SKM-1 treated with dmso at 0.1 percent for 144 hours (cell line): Measurements from ENCODE around the gene DTX1.

ENCODE experiments used
- DNase-seq: peaks from one replicate; lab custom pipeline; 2025; ENCODE audit not compliant: unreplicated experiment; lab: John Stamatoyannopoulos, UW

DTX1 gene

DNA sequence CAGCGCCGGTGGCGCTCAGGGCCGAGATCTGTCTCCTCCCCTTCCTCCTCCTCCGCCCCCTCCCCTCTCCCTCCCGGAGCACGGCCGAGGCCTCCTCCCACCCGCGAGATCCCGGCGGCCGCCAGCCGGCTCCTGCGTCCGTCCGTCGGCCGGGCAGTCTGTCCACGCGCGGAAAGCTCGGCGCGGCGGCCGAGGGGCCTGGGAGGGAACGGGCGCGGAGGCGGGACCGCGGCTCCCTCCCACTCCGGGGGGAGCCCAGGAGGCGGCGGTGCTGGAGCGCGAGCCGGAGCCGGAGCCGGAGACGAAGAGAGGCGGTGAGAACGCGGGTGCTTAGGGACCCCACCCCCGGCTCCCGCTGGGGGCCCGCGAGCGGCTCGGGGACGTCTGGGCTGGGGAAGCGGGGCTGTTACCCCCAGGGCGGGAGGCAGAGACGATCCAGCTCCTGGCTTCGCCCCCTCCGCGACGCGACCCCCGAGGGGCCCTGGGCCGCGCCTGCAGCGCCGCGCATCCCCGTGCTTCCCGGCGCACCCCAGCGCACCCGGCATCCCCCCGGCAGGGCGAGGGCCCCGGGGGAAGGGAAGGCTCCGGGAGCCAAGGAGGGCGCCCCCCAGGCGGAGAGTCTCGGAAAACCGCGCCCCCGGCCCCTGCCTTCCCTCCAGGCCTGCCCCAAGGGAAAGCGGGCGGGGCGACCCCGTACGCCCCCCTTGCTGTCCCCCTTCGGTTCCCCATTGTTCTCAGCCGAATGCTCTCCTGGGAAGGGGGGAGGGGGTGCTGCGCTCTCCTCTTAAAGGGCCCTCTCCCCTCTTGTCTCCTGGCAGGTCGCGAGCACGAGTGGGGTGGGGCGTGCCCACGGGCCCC, at the start of gene DTX1:
DTX1 (plus strand) TSS at position 100 of the 858 bp plus-strand sequence. CDS start 1,463 bp downstream, outside the sequence.
- DNase-seq = no peak

DNA sequence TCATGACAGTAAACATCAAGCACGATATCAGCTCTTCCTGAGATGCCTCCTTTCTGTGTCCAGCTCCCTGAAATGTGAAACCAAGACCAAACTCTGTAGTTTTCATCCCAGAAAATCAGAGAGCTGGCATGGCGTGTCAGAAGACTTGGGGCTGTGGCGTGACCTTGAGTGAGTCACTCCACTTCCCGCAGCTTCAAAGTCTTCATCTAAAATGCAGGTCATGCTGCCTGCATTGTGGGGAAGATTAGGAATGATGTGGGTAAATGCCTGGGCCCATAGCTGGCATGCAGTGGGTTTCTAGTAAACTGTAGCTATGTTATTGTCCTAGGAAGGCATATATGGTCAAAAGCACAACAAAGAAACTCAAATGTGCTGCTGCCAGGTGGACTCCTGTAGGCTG, 49.4 kb upstream of the DTX1 start:
- DNase-seq = no peak

DNA sequence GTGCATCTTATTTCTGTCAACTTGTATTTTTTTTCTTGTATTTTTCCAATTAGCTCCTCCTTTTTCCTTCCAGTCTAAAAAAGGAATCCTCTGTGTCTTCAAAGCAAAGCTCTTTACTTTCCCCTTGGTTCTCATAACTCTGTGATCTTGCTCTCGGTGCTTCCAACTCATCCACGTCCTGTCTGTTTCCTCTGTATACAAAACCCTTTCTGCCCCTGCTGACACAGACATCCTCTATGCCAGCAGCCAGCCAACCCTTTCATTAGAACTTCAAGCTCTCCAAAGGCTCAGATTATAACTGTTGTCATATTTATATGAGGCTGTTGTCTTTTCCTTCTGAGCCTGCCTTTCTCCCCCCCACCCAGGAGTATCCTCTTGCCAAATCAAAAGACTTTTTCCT, 45.8 kb upstream of the DTX1 start:
- DNase-seq = no peak

DNA sequence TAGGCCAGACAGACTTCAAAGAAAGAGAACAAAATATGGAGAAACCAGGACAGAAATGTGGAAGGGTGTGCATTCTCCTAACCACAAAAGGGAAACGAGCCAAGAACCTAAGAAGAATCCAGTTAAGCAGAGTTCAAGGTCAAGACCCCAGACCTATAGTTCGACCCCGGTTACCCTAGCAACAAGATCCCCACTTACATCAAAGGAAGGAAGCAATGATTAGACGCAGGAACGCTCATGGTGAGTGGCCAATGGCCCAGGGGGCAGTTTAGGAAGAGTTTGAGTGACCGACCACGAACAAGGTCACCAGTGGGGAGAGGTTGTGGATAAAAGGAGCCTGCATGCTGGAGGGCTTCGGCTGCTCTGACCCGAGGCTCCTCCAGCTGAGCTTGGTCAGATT, 42.0 kb upstream of the DTX1 start:
- DNase-seq = no peak

DNA sequence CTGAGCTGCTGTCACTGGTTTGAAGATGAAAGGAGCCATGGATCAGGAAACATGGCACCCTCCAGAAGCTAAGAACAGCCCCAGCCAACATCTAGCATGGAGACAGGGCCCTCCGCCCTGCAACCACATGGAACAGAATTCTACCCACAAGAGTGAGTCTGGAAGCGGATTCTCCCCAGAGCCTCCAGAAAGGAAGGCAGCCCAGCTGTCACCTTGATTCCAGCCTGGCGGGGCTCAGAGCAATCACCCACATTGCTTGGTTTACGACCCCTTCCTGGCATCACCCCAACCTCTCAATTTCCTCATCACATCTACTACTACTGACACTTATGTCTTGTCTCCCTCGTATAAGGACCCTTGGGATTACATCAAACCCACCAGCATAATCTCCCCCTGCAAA, 39.7 kb upstream of the DTX1 start:
- DNase-seq = no peak

DNA sequence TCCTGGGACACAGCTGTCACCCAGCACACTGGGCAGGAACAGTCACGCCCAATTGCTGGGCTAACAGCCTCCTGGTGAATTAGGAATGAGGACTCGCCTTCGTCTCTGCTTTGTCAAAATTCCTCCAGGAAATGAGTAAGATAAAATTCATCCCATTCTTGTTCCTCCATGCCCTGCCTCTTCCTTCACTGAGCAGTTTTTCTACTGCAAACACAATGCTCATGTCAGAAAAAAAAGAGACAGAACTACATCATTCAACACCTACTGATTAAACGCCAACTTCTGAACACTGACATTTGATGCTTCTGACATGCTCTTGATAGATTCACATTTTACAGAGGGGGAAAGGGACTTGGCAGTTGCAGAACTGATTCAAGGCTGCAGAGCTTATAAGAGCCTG, 37.5 kb upstream of the DTX1 start:
- no peak for DNase-seq

DNA sequence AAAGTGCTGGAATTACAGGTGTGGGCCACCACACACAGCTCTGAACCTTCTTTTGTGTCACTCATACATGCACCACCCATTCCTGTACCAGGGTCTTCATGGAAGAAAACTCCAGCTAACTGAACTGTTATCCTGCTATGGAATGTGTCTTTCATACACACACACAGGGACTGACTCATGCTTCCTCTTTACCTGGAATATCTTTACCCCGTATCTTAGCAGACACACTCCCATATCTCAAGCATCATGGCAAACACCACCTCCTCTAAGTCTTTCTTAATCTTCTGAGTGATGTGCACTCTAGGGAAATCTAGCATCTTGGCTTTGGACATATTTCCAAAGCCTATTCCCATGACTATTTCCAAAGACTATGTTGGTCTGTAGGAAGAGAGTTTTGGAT, 35.0 kb upstream of the DTX1 start:
- no peak for DNase-seq

DNA sequence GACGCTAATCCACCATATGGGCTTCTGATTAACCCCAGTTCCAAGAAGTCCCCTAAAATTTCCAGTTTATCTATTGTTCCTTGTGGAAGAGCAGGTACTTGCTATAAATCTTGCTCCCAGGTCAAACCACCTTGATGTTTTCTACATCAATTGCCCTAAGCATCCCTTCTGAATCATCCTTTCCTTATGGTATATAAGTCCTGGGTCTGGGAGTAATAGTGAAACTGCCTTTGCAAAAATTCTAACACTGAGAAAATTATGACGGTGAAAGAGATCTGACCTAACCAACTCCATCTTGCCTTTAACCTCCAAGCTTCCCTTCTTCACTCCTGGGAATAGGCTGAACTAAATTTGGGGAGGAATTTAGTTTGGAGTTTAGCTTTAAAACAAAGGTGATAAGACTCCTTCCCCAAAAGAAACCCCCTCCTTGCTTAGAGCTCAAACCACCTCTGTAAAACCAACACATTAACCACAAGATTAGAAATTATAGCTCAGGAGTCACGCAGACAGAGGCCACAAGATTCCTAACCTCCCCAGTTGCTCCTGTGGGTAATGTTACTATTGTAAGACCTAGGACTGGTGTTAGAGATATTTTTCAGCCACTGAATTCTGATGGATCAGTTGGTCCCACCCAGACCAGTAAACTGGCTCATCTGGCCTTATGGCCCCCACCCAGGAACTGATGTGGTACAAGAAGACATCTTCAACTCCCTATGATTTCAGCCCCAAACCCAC, 33.8 kb upstream of the DTX1 start:
- DNase-seq = no peak

DNA sequence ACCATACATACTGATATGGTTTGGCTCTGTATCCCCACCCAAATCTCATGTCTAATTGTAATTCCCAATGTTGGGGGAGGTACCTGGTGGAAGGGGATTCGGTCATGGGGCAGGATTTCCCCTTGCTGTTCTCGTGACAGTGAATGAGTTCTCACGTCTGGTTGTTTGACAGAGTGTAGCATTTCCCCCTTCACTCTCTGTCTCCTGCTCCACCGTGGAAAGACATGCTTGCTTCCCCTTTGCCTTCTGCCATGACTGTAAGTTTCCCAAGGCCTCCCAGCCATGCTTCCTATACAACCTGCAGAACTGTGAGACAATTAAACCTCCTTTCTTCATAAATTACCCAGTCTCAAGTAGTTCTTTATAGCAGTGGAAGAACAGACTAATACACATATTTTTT, 28.8 kb upstream of the DTX1 start:
- no peak for DNase-seq

DNA sequence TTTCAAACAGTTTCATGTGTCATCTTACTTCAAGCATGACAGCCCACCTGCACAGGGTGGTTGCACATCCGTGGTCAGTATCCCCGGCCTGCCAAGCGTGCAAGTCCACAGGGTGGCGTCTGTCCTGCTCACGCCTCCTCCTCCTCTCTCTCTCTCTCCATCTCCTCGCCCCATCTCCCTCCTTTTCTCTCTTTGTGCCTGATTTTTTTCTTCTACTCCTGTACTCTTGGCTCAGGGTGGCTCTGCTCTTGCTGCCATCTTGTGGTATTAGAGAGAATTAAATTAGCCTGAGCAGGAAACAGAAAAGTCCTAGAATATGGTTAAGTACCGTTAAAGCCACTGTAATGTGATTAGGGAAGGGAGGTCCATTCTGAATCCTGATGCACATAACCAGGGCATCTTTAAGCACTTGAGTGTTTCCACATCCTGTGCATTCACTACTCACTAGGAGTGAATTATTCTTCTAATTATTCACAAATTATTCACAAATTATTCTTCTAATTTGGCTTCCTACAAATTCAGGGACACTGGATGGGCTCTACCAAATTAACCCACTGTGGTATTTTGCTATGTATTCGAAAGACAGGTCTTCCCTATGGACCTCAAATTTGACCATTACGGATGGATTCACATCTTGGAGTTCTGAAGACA, 25.5 kb upstream of the DTX1 start:
- no peak for DNase-seq

DNA sequence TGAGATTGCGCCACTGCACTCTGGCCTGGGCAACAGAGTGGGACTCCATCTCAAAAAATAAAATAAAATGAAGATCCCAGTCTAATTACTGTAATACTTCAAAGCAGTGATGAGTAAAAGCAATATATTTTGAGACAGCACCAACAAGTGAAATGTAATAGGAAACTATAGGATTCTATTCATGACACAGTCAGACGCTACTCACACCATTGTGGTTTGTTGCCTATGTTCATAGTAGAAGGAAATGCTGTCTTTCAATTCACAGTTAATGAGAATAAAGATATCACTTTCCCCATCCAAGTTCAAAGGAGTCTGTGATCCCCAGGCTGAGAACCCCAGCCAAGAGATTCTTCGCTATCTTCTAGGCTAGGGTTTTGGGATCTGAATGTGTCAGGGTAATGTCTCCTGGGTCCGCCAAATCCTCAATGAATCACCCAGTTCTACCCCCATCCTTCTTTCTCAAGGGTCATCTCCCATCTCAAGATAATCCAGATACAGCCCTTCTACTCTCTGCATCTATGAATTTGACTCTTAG, 16.6 kb upstream of the DTX1 start:
- no peak for DNase-seq

DNA sequence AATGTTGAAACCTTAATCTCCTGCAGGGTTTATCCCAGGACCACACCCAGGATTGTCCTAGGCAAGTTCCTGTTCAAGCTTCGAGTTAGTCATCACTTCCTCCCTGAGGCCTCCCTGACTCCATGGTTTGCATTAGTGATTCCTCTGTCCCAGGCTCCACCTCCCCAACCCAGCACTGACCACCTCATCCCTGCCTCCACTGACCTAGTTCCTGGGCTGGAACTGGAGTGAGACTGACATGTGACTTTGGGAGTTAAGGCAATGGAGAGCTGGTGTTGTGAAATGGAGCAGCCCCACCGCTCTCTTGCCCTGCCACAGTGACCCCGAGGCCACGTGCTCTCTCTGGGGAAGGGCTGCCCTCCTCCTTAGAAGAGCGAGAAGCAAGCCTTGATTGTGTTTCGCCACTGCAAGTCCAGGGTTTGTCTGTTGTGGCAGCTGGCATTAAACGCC, 15.8 kb upstream of the DTX1 start:
- DNase-seq = peak; percentile 2

DNA sequence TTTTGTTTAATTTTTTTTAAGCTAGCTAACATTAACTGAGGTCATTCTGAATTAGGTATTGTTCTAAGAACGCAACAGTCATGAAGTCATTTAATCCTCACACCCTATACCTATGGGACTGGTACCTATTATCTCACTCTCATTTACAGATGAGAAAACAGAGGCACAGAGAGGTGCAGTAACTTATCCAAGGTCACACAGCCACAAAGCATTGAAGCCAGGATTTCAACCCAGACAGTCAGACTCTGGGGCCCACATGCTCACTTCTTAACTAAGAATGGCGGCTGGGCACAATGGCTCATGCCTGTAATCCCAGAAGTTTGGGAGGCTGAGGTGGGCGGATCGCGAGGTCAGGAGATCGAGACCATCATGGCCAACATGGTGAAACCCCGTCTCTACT, 15.0 kb upstream of the DTX1 start:
- DNase-seq = no peak

DNA sequence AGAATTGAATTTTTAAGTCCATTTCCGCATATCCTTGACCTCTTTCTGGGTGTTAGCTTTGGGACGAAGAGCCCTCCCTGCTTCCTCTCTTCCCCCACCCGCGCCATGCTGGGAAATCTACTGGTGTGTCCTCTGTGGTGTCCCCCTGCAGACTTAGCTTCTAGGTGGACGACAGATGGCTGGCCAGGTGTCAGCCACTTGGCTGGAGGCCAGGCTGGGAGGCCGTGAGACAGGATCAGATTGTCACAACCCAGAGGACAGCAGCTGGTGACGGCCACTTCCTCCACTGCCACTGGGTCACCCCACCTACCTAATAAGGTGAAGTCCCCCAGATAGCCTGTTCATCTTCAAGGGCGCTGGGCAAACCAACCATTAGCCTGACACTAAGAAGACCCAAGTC, 13.3 kb upstream of the DTX1 start:
- DNase-seq = no peak

DNA sequence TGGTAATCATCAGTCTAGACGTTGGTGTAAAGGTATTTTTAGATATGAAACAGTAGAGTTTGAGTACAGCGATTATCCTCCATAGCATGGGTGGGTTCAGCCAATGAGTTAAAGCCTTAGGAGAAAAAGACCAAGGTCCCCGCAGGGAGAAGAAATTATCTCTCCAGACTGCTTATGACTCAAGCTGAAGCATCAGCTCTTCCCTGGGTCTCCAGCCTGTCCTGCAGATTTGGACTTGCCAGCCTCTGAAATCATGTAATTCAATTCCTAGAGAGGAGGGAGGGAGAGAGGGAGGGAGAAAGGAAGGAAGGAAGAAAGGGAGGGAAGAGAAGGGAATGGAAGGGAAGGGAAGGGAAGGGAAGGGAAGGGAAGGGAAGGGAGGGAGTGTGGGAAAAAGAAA, 12.0 kb upstream of the DTX1 start:
- DNase-seq = no peak

DNA sequence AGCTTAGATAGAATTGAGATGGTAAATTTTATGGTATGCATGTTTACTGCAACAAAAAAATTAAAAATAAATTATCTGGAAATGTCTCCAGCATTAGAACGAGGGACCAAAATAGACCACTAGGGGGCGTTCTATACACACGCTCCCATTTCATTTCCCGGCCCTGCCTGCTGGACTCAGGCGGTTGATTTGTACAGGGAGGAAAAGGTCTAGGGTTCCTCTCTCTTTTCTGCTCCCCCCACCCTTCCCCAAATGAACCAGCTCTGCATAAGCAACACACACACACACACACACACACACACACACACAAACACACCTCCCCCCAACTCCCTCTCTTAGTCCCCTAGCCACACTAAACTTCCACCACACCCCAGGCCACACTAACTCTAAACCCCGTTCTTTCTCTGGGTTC, 7.8 kb upstream of the DTX1 start:
- peak; percentile 8 for DNase-seq

DNA sequence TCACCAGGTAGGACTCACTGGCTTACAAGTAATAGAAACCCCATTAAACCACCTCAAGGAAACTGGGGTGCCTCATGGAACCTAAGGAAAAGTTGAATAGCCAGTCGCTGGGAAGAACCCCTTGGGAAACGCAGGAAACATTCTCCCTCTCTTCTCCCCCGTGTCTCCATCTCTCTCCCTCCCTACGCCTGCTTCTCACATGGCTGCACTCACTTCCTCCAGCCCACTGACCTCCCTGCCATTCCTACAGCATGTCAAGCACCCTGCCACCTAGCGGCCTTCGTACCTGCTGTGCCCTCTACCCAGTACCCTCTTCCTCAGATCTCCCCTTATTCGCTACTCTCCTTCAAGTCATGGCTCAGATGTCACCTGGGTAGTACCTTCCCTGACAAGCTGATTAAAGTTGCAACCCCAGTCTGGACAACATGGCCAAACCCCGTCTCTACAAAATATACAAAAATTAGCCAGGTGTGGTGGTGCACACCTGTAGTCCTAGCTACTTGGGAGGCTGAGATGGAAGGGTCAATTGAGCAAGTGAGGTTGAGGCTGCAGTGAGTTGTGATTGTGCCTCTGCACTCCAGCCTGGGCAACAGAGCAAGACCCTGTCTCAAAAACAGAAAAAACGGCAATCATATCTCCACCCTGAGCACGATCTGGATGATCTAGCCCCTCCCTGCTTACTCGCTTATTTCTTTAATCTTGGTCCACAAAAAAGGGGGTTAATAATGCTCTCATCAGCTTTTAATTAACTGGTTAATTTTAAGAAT, 6.4 kb upstream of the DTX1 start:
- no peak for DNase-seq

DNA sequence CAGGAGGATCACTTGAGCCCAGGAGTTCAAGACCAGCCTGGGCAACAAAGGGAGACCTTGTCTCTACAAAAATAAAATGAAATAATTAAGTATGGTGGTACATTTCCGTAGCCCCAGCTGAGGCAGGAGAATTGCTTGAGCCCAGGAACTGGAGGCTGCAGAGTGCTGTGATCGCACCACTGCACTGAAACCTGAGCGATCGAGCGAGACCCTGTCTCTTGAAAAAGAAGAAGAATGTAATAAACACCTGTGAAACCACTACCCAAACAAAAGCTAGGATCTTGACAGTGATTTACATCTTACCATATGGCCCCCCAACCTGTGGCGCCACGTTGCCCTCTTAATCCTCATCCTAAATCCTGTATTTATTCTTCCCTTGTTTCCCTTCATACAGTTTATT, 5.7 kb upstream of the DTX1 start:
- DNase-seq = no peak

DNA sequence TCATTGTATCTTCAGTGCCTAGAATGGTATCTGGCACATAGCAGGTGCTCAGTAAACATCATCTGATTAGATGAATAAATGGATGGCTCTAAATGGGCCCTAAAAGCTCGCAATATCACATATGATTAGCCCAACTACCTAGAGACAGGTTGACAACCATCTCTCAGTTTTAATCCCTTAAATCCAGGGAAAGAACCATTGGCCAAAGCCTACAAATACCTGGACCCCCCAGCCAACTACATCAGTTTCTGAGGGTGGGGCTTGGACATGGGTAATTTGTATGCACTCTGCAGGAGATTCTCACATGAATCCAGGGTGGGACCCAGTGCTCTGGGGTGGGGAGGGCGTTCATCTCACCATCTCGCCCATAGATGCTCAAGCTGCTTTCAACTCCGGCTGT, 4.8 kb upstream of the DTX1 start:
- no peak for DNase-seq

DNA sequence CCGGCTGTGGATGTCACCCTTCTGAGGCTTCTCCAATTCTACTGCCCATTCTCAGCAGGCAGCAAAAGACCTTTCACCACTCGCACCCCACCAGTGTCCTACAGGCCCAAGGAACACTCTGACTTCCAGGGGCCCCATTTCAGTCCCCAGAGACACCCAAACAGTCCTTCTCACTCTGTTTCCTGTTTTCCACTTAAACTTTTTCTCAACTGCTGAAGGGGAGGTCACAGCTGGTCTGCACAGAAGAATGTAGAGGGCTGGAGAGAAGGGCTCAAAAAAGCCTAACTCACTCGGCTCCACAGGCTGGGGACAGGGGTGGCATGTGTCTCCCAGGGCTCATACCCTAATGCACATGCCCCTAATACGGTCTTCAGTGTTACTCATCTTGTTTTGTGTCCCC, 4.2 kb upstream of the DTX1 start:
- no peak for DNase-seq

DNA sequence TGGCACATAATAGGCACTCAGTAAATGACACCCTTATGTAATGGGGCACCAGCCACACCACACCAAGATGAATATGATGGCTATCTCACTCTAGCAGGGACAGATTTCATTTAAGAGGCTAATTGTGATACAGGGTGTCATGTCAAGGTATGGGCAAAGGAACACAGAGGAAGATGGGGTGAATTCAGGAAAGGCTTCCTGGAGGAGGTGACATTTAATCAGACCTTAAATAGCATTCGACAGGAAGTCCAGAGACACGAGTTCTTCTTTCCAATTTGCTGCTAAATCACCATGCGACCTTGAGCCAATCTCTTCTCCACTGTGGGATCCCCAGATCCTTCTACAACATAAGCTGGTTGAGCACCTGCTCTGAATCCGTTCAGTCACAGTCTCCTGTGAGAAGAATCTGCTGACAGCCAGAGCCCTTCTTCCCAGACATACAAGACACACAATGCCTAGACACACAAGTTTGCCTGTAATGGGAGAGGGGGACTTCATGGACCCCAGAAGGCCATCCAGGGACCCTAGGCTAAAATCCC, 1.5 kb upstream of the DTX1 start:
- DNase-seq = no peak
